HepG2 (cell line): ENCODE data around the gene GMEB2. TPM values are rescaled to one million over a fixed set of nuclear protein-coding genes. Genes with fewer than 3 reads are reported as not detected.

Experiments
- AKAP8 ChIP-seq: sonication (generic); formaldehyde crosslinking; IDR thresholded peaks from 2 replicates; pipeline ENCODE4 v1.5.1; 2020; ENCODE audit warnings: mild to moderate bottlenecking, missing genetic modification reagents
- FOXJ3 ChIP-seq: sonication (generic); formaldehyde crosslinking; IDR thresholded peaks from 2 replicates; pipeline ENCODE4 v1.4.0; 2020; ENCODE audit warnings: missing genetic modification reagents, mild to moderate bottlenecking, borderline replicate concordance
- GABPB1 ChIP-seq: IDR thresholded peaks from 2 replicates; pipeline ENCODE4 v1.6.1; 2016; ENCODE audit warnings: mild to moderate bottlenecking, missing genetic modification reagents, moderate library complexity, missing compliant biosample characterization
- KMT2B ChIP-seq: IDR thresholded peaks from 2 replicates; pipeline ENCODE4 v1.6.1; 2016; ENCODE audit warnings: missing genetic modification reagents, missing compliant biosample characterization
- SNRNP70 ChIP-seq: fragments of 200-400 bp; formaldehyde crosslinking; IDR thresholded peaks from 2 replicates; pipeline ENCODE4 v1.6.1; 2017; ENCODE audit warnings: mild to moderate bottlenecking, low read depth, low read length, moderate library complexity
- TBX3 ChIP-seq: fragments of 450-650 bp; IDR thresholded peaks from 2 replicates; pipeline ENCODE4 v1.6.1; 2017; ENCODE audit warnings: antibody characterized with exemption, mild to moderate bottlenecking, inconsistent platforms, borderline replicate concordance
- TCF12 ChIP-seq, 2 experiments: fragments of 450-650 bp in 1 of 2; sonication (generic) in 1 of 2; formaldehyde crosslinking in 1 of 2; IDR thresholded peaks; 2 replicates each; pipeline versions ENCODE4 v1.6.1 to v1.8.0; 2017 to 2022; ENCODE audit warnings: antibody characterized with exemption in 1 of 2, mild to moderate bottlenecking in 1 of 2, missing genetic modification reagents in 1 of 2, moderate library complexity in 1 of 2
- TP53 ChIP-seq: sonication (generic); formaldehyde crosslinking; conservative IDR thresholded peaks from 2 replicates; pipeline ENCODE4 v1.4.0; 2020; ENCODE audit warnings: missing genetic modification reagents
- ZBTB8A ChIP-seq: sonication (generic); formaldehyde crosslinking; IDR thresholded peaks from 2 replicates; pipeline ENCODE4 v1.4.0; 2020; ENCODE audit warnings: mild to moderate bottlenecking, low read depth, missing genetic modification reagents, borderline replicate concordance
- ZMYM4 ChIP-seq: sonication (generic); formaldehyde crosslinking; IDR thresholded peaks from 2 replicates; pipeline ENCODE4 v1.8.1; 2023; ENCODE audit warnings: mild to moderate bottlenecking, missing genetic modification reagents
- ZNF33B ChIP-seq: sonication (generic); formaldehyde crosslinking; IDR thresholded peaks from 2 replicates; pipeline ENCODE4 v1.5.1; 2020; ENCODE audit warnings: mild to moderate bottlenecking, missing genetic modification reagents
- ZNF354B ChIP-seq: sonication (generic); formaldehyde crosslinking; IDR thresholded peaks from 2 replicates; pipeline ENCODE4 v1.8.0; 2022; ENCODE audit warnings: mild to moderate bottlenecking, missing genetic modification reagents
- ZNF451 ChIP-seq: sonication (generic); formaldehyde crosslinking; IDR thresholded peaks from 2 replicates; pipeline ENCODE4 v1.5.0; 2020; ENCODE audit warnings: mild to moderate bottlenecking, missing genetic modification reagents
- ZNF547 ChIP-seq: sonication (generic); formaldehyde crosslinking; IDR thresholded peaks from 2 replicates; pipeline ENCODE4 v1.5.1; 2020; ENCODE audit warnings: mild to moderate bottlenecking, missing genetic modification reagents
- ZNF598 ChIP-seq: sonication (generic); formaldehyde crosslinking; IDR thresholded peaks from 2 replicates; pipeline ENCODE4 v1.5.1; 2020; ENCODE audit warnings: mild to moderate bottlenecking, missing genetic modification reagents, borderline replicate concordance
- ZNF790 ChIP-seq: sonication (generic); formaldehyde crosslinking; IDR thresholded peaks from 2 replicates; pipeline ENCODE4 v1.8.0; 2022; ENCODE audit warnings: missing genetic modification reagents, mild to moderate bottlenecking, borderline replicate concordance
- polyA plus RNA-seq, 8 experiments: library from polyadenylated mRNA; depleted of rRNA in 3 of 8; stranded (reverse) in 7 of 8; unstranded in 1 of 8; fragments of >200 nt; fragmentation: Illumina TruSeq in 4 of 8; extraction: Trizol in 4 of 8; gene quantifications; 2 replicates each; pipeline versions ENCODE4 v1.2.1 to v1.2.3, GENCODE V29; 2011 to 2016; ENCODE audit warnings: low read depth in 4 of 8, missing spikeins in 1 of 8, mixed read lengths in 1 of 8; ENCODE audit not compliant: insufficient read depth in 1 of 8
- total RNA-seq, 5 experiments: library from RNA; depleted of rRNA; stranded (reverse); fragments of >200 nt; fragmentation: Illumina TruSeq; extraction: Trizol; gene quantifications; 2 replicates each; pipeline ENCODE4 v1.2.3, GENCODE V29; 2016; ENCODE audit warnings: low read depth in 1 of 5
- TF ChIP-seq, protein P1 (sequence below): sonication (generic); formaldehyde crosslinking; IDR thresholded peaks from 2 replicates; pipeline ENCODE4 v1.8.1; 2022; ENCODE audit warnings: low read depth, mild to moderate bottlenecking, missing genetic modification reagents
- TF ChIP-seq, protein P2 (sequence below): sonication (generic); formaldehyde crosslinking; IDR thresholded peaks from 2 replicates; pipeline ENCODE4 v1.5.0; 2020; ENCODE audit warnings: missing genetic modification reagents
- TF ChIP-seq, protein P3 (sequence below): sonication (generic); formaldehyde crosslinking; IDR thresholded peaks from 2 replicates; pipeline ENCODE4 v1.8.0; 2022; ENCODE audit warnings: mild to moderate bottlenecking, missing genetic modification reagents, moderate library complexity
- TF ChIP-seq, protein P4 (sequence below): sonication (generic); formaldehyde crosslinking; conservative IDR thresholded peaks from 2 replicates; pipeline ENCODE4 v1.8.0; 2022; ENCODE audit warnings: mild to moderate bottlenecking, moderate library complexity, missing genetic modification reagents
- TF ChIP-seq, protein P5 (sequence below): IDR thresholded peaks from 2 replicates; pipeline ENCODE4 v1.6.1; 2016; ENCODE audit warnings: mild to moderate bottlenecking

GMEB2 gene
- total and polyA plus RNA-seq, 2 of the 13 experiments (the other 11 are each of a cell fraction or from before 2014, with no cell fraction given) = 10.6 to 12.4 TPM

DNA sequence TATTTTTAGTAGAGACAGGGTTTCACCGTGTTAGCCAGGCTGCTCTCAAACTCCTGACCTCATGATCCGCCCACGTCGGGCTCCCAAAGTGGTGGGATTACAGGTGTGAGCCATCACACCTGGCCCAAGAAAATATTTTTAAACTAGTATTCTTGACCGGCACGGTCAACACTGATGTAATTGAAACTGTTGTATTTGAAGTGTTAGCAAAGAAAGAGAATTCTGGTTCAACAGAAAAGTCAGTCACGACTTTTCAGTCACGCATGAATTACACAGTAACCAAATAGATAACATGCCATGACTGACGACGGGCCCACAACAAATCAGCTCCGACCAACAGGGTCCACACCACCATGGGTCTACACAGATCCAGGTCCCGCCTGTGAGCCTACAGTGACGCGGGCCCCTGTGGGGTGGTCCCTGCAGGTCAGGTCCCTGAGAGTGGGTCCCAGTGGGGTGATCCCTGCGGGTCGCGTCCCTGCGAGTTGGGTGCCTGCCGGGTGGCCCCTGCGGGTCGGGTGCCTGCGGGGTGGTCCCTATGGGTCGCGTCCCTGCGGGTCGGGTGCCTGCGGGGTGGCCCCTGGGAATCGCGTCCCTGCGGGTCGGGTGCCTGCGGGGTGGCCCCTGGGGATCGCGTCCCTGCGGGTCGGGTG is 1.0 kb downstream of the GMEB2 start (continued):
- TF ChIP-seq, protein P1, sequence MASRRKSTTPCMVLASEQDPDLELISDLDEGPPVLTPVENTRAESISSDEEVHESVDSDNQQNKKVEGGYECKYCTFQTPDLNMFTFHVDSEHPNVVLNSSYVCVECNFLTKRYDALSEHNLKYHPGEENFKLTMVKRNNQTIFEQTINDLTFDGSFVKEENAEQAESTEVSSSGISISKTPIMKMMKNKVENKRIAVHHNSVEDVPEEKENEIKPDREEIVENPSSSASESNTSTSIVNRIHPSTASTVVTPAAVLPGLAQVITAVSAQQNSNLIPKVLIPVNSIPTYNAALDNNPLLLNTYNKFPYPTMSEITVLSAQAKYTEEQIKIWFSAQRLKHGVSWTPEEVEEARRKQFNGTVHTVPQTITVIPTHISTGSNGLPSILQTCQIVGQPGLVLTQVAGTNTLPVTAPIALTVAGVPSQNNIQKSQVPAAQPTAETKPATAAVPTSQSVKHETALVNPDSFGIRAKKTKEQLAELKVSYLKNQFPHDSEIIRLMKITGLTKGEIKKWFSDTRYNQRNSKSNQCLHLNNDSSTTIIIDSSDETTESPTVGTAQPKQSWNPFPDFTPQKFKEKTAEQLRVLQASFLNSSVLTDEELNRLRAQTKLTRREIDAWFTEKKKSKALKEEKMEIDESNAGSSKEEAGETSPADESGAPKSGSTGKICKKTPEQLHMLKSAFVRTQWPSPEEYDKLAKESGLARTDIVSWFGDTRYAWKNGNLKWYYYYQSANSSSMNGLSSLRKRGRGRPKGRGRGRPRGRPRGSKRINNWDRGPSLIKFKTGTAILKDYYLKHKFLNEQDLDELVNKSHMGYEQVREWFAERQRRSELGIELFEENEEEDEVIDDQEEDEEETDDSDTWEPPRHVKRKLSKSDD (CRISPR knock-in tag) = no peak
- TF ChIP-seq TP53 (CRISPR knock-in tag) (peak; percentile 69; the same call in 1 of the 2 replicates), ZNF354B (CRISPR knock-in tag) (no peak), TCF12 (IDR thresholded peaks at IDR 0.05) (no peak), TCF12 (CRISPR knock-in tag; IDR thresholded peaks at IDR 0.05) (peak; percentile 56; the same call in 1 of the 2 replicates), ZNF547 (CRISPR knock-in tag) (0 out of 2 replicates have a peak, but pooled peaks have one; percentile 44), ZBTB8A (CRISPR knock-in tag) (peak; percentile 48; the same call in 1 of the 2 replicates), ZNF790 (CRISPR knock-in tag) (0 out of 2 replicates have a peak, but pooled peaks have one; percentile 42), AKAP8 (CRISPR knock-in tag) (peak; percentile 57; the same call in 1 of the 2 replicates), GABPB1 (CRISPR knock-in tag) (peak; percentile 45; the same call in 1 of the 2 replicates), FOXJ3 (CRISPR knock-in tag) (0 out of 2 replicates have a peak, but pooled peaks have one; percentile 32), ZMYM4 (CRISPR knock-in tag) (no peak), KMT2B (CRISPR knock-in tag) (peak; percentile 38; the same call in 1 of the 2 replicates), ZNF33B (0 out of 2 replicates have a peak, but pooled peaks have one; percentile 68), ZNF451 (CRISPR knock-in tag) (peak; percentile 74), ZNF598 (CRISPR knock-in tag) (peak; percentile 85; the same call in 1 of the 2 replicates), TBX3 (0 out of 2 replicates have a peak, but pooled peaks have one; percentile 17), SNRNP70 (no peak)
- TF ChIP-seq, protein P2, sequence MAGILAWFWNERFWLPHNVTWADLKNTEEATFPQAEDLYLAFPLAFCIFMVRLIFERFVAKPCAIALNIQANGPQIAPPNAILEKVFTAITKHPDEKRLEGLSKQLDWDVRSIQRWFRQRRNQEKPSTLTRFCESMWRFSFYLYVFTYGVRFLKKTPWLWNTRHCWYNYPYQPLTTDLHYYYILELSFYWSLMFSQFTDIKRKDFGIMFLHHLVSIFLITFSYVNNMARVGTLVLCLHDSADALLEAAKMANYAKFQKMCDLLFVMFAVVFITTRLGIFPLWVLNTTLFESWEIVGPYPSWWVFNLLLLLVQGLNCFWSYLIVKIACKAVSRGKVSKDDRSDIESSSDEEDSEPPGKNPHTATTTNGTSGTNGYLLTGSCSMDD (CRISPR knock-in tag) = no peak
- TF ChIP-seq, protein P3, sequence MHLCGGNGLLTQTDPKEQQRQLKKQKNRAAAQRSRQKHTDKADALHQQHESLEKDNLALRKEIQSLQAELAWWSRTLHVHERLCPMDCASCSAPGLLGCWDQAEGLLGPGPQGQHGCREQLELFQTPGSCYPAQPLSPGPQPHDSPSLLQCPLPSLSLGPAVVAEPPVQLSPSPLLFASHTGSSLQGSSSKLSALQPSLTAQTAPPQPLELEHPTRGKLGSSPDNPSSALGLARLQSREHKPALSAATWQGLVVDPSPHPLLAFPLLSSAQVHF (CRISPR knock-in tag) = no peak
- TF ChIP-seq, protein P4, sequence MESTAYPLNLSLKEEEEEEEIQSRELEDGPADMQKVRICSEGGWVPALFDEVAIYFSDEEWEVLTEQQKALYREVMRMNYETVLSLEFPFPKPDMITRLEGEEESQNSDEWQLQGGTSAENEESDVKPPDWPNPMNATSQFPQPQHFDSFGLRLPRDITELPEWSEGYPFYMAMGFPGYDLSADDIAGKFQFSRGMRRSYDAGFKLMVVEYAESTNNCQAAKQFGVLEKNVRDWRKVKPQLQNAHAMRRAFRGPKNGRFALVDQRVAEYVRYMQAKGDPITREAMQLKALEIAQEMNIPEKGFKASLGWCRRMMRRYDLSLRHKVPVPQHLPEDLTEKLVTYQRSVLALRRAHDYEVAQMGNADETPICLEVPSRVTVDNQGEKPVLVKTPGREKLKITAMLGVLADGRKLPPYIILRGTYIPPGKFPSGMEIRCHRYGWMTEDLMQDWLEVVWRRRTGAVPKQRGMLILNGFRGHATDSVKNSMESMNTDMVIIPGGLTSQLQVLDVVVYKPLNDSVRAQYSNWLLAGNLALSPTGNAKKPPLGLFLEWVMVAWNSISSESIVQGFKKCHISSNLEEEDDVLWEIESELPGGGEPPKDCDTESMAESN (CRISPR knock-in tag) = no peak; the same call in 1 of the 2 replicates
- TF ChIP-seq, protein P5, sequence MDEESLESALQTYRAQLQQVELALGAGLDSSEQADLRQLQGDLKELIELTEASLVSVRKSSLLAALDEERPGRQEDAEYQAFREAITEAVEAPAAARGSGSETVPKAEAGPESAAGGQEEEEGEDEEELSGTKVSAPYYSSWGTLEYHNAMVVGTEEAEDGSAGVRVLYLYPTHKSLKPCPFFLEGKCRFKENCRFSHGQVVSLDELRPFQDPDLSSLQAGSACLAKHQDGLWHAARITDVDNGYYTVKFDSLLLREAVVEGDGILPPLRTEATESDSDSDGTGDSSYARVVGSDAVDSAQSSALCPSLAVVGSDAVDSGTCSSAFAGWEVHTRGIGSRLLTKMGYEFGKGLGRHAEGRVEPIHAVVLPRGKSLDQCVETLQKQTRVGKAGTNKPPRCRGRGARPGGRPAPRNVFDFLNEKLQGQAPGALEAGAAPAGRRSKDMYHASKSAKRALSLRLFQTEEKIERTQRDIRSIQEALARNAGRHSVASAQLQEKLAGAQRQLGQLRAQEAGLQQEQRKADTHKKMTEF = peak; percentile 72
